Chondrocyte (in vitro differentiated cells): ENCODE measurements around the gene MME. TPM values are rescaled to one million over a fixed set of nuclear protein-coding genes. Genes with fewer than 3 reads are reported as not detected.

ENCODE experiments used
- DNase-seq: peaks from one replicate; pipeline ENCODE4 v3.0.0; 2021; ENCODE audit warnings: mixed read lengths, low spot score
- H3K27ac Mint-ChIP-seq: one replicate; pipeline ENCODE4 v1.8.0; 2021; ENCODE audit warnings: mild to moderate bottlenecking, moderate library complexity, mixed read lengths; ENCODE audit not compliant: unreplicated experiment
- H3K27me3 Mint-ChIP-seq: 2 replicates; pipeline ENCODE4 v1.8.0; 2021; ENCODE audit warnings: low read depth, mixed read lengths
- H3K36me3 Mint-ChIP-seq: 2 replicates; pipeline ENCODE4 v1.8.0; 2021; ENCODE audit warnings: low read depth, mixed read lengths
- H3K4me1 Mint-ChIP-seq: 2 replicates; pipeline ENCODE4 v1.8.0; 2021; ENCODE audit warnings: low read depth, mild to moderate bottlenecking, mixed read lengths
- H3K4me3 Mint-ChIP-seq: one replicate; pipeline ENCODE4 v1.8.0; 2021; ENCODE audit warnings: mild to moderate bottlenecking, moderate library complexity, mixed read lengths; ENCODE audit not compliant: unreplicated experiment
- H3K9me3 Mint-ChIP-seq: 2 replicates; pipeline ENCODE4 v1.8.0; 2021; ENCODE audit warnings: low read depth, mixed read lengths
- total RNA-seq: library from RNA; stranded (reverse); gene quantifications from 3 replicates; pipeline ENCODE4 v1.2.1, GENCODE V29; 2021
- TF ChIP-seq, protein P1 (sequence below): fragments of 200-600 bp; sonication (generic); IDR thresholded peaks from 2 replicates; pipeline ENCODE4 v1.5.0; 2021; ENCODE audit warnings: antibody characterized with exemption, mild to moderate bottlenecking, moderate library complexity

The MME gene
- total RNA-seq, 1 donor from 2014 or later, result 2.5 TPM

DNA sequence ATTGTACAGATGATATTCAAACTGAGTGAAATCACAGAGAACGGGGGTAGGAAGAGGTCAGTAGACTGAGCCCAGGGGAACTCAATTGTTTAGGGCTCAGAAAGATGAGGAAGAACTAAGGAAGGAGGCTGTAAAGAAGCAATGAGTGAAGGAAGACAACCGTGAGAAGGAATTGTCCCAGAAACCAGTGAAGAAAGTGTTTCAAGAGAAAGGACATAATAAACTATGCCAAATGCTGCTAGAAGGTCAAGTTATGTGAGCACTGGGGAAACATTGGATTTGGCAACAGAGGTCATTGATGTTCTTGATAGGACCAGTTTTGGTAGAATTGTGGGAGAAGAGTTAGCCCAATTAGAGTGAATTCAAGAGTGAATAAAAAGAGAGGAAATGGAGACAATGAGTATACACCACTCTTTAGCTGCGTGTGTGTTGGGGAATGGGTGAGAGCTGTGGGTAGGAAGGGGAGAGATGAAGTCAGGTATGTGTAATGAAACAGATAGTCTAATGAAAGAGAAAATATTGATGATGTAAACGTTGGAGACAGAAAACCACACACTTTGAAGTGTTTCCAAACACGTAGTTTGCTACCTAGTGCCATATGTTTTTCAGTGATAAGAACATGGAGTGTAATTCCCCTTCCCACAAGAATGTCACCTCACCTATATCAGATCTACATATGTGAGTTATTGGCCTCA, 42.5 kb upstream of the MME start:
- no peak overlapping the region for H3K4me3 Mint-ChIP-seq
- no peaks in the 10 kb centered on the region for H3K36me3 Mint-ChIP-seq
- no peaks in the 10 kb centered on the region for H3K9me3 Mint-ChIP-seq
- peaks cover 3% of the 10 kb centered on the region for H3K27me3 Mint-ChIP-seq
- TF ChIP-seq, protein P1, sequence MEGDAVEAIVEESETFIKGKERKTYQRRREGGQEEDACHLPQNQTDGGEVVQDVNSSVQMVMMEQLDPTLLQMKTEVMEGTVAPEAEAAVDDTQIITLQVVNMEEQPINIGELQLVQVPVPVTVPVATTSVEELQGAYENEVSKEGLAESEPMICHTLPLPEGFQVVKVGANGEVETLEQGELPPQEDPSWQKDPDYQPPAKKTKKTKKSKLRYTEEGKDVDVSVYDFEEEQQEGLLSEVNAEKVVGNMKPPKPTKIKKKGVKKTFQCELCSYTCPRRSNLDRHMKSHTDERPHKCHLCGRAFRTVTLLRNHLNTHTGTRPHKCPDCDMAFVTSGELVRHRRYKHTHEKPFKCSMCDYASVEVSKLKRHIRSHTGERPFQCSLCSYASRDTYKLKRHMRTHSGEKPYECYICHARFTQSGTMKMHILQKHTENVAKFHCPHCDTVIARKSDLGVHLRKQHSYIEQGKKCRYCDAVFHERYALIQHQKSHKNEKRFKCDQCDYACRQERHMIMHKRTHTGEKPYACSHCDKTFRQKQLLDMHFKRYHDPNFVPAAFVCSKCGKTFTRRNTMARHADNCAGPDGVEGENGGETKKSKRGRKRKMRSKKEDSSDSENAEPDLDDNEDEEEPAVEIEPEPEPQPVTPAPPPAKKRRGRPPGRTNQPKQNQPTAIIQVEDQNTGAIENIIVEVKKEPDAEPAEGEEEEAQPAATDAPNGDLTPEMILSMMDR, result no peak
- DNase-seq, result no peak
- H3K4me1 Mint-ChIP-seq, result peaks cover 5% of the 10 kb centered on the region
- H3K27ac Mint-ChIP-seq, result no peak overlapping the region

DNA sequence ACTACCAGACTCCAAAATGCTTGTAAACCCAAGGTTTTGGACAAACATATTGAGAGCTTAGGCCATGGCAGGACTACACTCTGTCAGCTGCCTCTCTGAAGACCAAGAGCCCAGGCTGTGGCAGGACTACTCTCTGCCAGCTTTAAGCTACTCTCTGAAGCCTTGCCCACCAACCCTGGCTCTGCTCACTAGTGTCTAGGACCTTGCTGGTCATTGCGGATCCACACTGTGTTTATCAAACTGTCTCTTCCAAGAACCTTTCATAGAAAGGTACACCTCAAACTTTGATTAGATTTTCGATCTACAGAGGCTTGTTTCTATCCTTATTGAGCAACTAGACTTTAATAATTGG, 41.9 kb upstream of the MME start:
- TF ChIP-seq, protein P1, result no peak
- DNase-seq, result no peak
- Mint-ChIP-seq H3K9me3 (no peaks in the 10 kb centered on the region), H3K36me3 (no peaks in the 10 kb centered on the region), H3K27ac (no peak overlapping the region), H3K27me3 (peaks cover 3% of the 10 kb centered on the region), H3K4me1 (no peaks in the 10 kb centered on the region), H3K4me3 (no peak overlapping the region)

DNA sequence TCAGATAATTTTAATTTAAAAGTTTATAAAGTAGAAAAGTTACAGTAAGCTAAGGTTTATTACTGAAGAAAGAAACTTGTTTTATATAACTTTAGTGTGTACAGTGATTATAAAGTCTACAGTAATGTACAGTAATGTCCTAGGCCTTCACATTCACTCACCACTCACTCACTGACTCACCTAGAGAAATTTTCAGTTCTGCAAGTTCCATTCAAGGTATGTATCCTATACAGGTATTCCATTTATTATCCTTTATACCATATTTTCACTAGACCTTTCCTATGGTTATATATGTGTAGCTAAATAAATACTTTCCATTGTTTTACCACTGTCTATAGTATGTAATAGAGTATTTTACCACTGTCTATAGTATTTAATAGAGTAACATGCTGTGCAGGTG, 33.2 kb upstream of the MME start:
- Mint-ChIP-seq H3K9me3 (peaks cover 6% of the 10 kb centered on the region), H3K4me3 (no peak overlapping the region), H3K27ac (no peak overlapping the region), H3K36me3 (no peaks in the 10 kb centered on the region), H3K4me1 (no peaks in the 10 kb centered on the region), H3K27me3 (no peaks in the 10 kb centered on the region)
- DNase-seq, result no peak
- TF ChIP-seq, protein P1, result no peak

DNA sequence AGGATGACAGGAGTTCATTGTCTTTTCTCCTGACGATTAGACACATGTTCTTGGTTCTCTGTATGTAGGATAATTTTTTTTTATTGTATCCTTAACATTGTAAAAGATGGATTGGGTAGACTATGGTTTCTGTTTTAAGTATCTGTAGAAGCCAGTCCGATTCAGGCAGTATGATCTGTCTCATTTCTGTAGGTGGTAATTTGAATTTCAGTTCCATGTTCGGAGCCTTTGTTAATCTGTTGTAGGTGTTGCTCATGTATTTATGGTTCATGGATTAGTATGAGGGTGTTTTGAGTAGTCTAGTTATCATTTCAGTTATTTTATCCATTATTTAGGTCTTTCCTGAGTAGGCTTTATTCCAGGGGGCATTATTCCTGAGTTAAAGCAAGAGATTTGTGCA, 32.4 kb upstream of the MME start:
- TF ChIP-seq, protein P1, result no peak
- Mint-ChIP-seq H3K27me3 (no peaks in the 10 kb centered on the region), H3K4me3 (no peak overlapping the region), H3K27ac (no peak overlapping the region), H3K4me1 (no peaks in the 10 kb centered on the region), H3K36me3 (no peaks in the 10 kb centered on the region), H3K9me3 (peaks cover 6% of the 10 kb centered on the region)
- DNase-seq, result no peak

DNA sequence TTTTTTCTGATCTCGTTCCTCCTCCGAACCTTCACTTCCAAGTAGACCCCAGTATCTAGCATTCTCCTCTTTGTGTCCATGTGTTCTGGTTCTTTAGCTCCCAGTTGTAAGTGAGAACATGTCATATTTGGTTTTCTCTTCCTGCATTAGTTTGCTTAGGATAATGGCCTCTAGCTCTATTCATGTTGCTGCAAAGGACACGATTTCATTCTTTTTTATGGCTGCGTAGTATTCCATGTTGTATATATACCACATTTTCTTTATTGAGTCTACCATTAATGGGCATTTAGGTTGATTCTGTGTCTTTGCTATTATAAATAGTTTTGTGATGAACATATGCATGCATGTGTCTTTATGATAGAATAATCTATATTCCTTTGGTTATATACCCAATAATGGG, 30.2 kb upstream of the MME start:
- Mint-ChIP-seq H3K27me3 (no peaks in the 10 kb centered on the region), H3K27ac (no peak overlapping the region), H3K9me3 (peaks cover 14% of the 10 kb centered on the region), H3K36me3 (no peaks in the 10 kb centered on the region), H3K4me1 (no peaks in the 10 kb centered on the region), H3K4me3 (no peak overlapping the region)
- TF ChIP-seq, protein P1, result no peak
- no peak for DNase-seq
